ENCODE data around the gene FOS. TPM values are rescaled to one million over a fixed set of nuclear protein-coding genes. Genes with fewer than 3 reads are reported as not detected.

Gene FOS
- total and polyA plus RNA-seq, 2 donors (not counting 1 experiment from before 2014, with no cell fraction given), result 103 to 4,077 TPM

GRCh38 chr14:75260025-75260763 is 18.4 kb upstream of the FOS start:
- DNase-seq, result no peak
- Histone ChIP-seq H3K4me1 (ENCODE audit: control insufficient read depth in 2 of 2, insufficient read depth in 2 of 2, low read length in 2 of 2) (peaks cover 14 to 18% of the 10 kb centered on the region in 2 donors), H3K27ac (ENCODE audit: low read length in 2 of 2) (peak overlapping the region; percentile 97 to 99), H3K9me3 (ENCODE audit: control extremely low read depth in 1 of 3, control insufficient read depth in 2 of 3, insufficient read depth in 1 of 3, low read length in 2 of 3) (no peaks in the 10 kb centered on the region), H4K20me1 (ENCODE audit: control insufficient read depth, insufficient read depth, low read length, poor library complexity, severe bottlenecking) (no peaks in the 10 kb centered on the region), H3K36me3 (replicated peaks in 1 of 2; ENCODE audit: control extremely low read depth in 1 of 2, control insufficient read depth in 1 of 2, extremely low read depth in 1 of 2, insufficient read depth in 2 of 2, low read length in 1 of 2) (no peaks in the 10 kb centered on the region), H3K4me3 (ENCODE audit: control extremely low read depth in 1 of 5, extremely low read depth in 1 of 5, insufficient read depth in 1 of 5, low read depth in 2 of 5, low read length in 4 of 5) (peak overlapping the region in 1 of 5 experiments; percentile 57), H3K9ac (ENCODE audit: low read length) (no peak overlapping the region), H2AFZ (ENCODE audit: insufficient read depth, low read depth, low read length, poor library complexity, severe bottlenecking) (no peak overlapping the region), H3K4me2 (replicated peaks; ENCODE audit: low read depth, low read length, poor library complexity, severe bottlenecking) (peak overlapping the region; percentile 74), H3K27me3 (replicated peaks in 1 of 4; ENCODE audit: control extremely low read depth in 1 of 4, control insufficient read depth in 3 of 4, insufficient read depth in 4 of 4, low read length in 3 of 4) (no peaks in the 10 kb centered on the region), H3K79me2 (ENCODE audit: control insufficient read depth, insufficient read depth, low read length) (no peaks in the 10 kb centered on the region)
- intact Hi-C loops (cut with micrococcal nuclease), result no loop called here
- TF ChIP-seq EZH2 (IDR thresholded peaks at IDR 0.05; ENCODE audit: borderline replicate concordance, insufficient read depth, low read depth, low read length, poor library complexity, severe bottlenecking), result no peak
- no peak for TF ChIP-seq CTCF (IDR thresholded peaks at IDR 0.05)
- Mint-ChIP-seq H3K4me3 (no peak overlapping the region), H3K27ac (peak overlapping the region; percentile 100), H3K27me3 (peaks cover 4% of the 10 kb centered on the region), H3K9me3 (ENCODE audit: insufficient read depth) (no peaks in the 10 kb centered on the region), H3K4me1 (peaks cover 29% of the 10 kb centered on the region)
- no CpG with 5 or more reads among the region's 8 CpGs for WGBS (ENCODE audit: insufficient coverage)
- CTCF ChIA-PET, result interaction anchor here (0.9 to 5.4 kb wide), 2 partner anchors 11 to 36 kb away, joined by 3 to 40 read pairs; no protein-coding TSS in a partner anchor
- ATAC-seq (ENCODE audit: low read depth), result no peak
- POLR2A ChIA-PET, result no interaction called here

- no peaks in the 10 kb centered on the region for H3K79me2 ChIP-seq (ENCODE audit: control insufficient read depth, insufficient read depth, low read length)
- H3K4me2 ChIP-seq (replicated peaks; ENCODE audit: low read depth, low read length, poor library complexity, severe bottlenecking), result no peak overlapping the region
- H2AFZ ChIP-seq (ENCODE audit: insufficient read depth, low read depth, low read length, poor library complexity, severe bottlenecking), result no peak overlapping the region
- ChIA-PET POLR2A (interaction anchor here (0.7 kb wide), 1 partner anchor 19 kb away, joined by 7 read pairs; no protein-coding TSS in a partner anchor), CTCF (no interaction called here)
- Mint-ChIP-seq H3K4me1 (peaks cover 29% of the 10 kb centered on the region), H3K4me3 (no peak overlapping the region), H3K27ac (peak overlapping the region; percentile 50), H3K27me3 (peaks cover 4% of the 10 kb centered on the region), H3K9me3 (ENCODE audit: insufficient read depth) (no peaks in the 10 kb centered on the region)
- intact Hi-C loops (cut with micrococcal nuclease), result no loop called here
- no peaks in the 10 kb centered on the region for H4K20me1 ChIP-seq (ENCODE audit: control insufficient read depth, insufficient read depth, low read length, poor library complexity, severe bottlenecking)
- no peak for ATAC-seq (ENCODE audit: low read depth)
- H3K27ac ChIP-seq (ENCODE audit: low read length in 2 of 2), result no peak overlapping the region
- H3K4me3 ChIP-seq (ENCODE audit: control extremely low read depth in 1 of 5, extremely low read depth in 1 of 5, insufficient read depth in 1 of 5, low read depth in 2 of 5, low read length in 4 of 5), result no peak overlapping the region
- no peak overlapping the region for H3K9ac ChIP-seq (ENCODE audit: low read length)
- no peaks in the 10 kb centered on the region for H3K36me3 ChIP-seq (replicated peaks in 1 of 2; ENCODE audit: control extremely low read depth in 1 of 2, control insufficient read depth in 1 of 2, extremely low read depth in 1 of 2, insufficient read depth in 2 of 2, low read length in 1 of 2)
- peaks cover 0 to 5% (median 2%) of the 10 kb centered on the region in 4 experiments for H3K27me3 ChIP-seq (replicated peaks in 1 of 4; ENCODE audit: control extremely low read depth in 1 of 4, control insufficient read depth in 3 of 4, insufficient read depth in 4 of 4, low read length in 3 of 4)
- 100% methylated on average over 4 of the region's 5 CpGs for WGBS (ENCODE audit: insufficient coverage)
- H3K9me3 ChIP-seq (ENCODE audit: control extremely low read depth in 1 of 3, control insufficient read depth in 2 of 3, insufficient read depth in 1 of 3, low read length in 2 of 3), result no peaks in the 10 kb centered on the region
- DNase-seq, result no peak
- peaks cover 14 to 18% of the 10 kb centered on the region in 2 donors for H3K4me1 ChIP-seq (ENCODE audit: control insufficient read depth in 2 of 2, insufficient read depth in 2 of 2, low read length in 2 of 2)
- TF ChIP-seq CTCF (IDR thresholded peaks at IDR 0.05), result no peak
- TF ChIP-seq EZH2 (IDR thresholded peaks at IDR 0.05; ENCODE audit: borderline replicate concordance, insufficient read depth, low read depth, low read length, poor library complexity, severe bottlenecking), result no peak
These were observed 16.8 kb upstream of the FOS start for GRCh38 chr14:75261820-75262219.
